GM10266 (cell line): Measurements from ENCODE around the gene POMT2.

ENCODE experiments used
- DNase-seq: peaks from one replicate; pipeline ENCODE4 v3.0.0; 2012; ENCODE audit errors: extremely low spot score
- TF ChIP-seq, protein P1 (sequence below): IDR thresholded peaks from 2 replicates; pipeline ENCODE4 v1.5.1; 2012; ENCODE audit warnings: mild to moderate bottlenecking, low read depth; ENCODE audit not compliant: control insufficient read depth, insufficient read depth; ENCODE audit errors: missing control alignments

POMT2 gene

DNA sequence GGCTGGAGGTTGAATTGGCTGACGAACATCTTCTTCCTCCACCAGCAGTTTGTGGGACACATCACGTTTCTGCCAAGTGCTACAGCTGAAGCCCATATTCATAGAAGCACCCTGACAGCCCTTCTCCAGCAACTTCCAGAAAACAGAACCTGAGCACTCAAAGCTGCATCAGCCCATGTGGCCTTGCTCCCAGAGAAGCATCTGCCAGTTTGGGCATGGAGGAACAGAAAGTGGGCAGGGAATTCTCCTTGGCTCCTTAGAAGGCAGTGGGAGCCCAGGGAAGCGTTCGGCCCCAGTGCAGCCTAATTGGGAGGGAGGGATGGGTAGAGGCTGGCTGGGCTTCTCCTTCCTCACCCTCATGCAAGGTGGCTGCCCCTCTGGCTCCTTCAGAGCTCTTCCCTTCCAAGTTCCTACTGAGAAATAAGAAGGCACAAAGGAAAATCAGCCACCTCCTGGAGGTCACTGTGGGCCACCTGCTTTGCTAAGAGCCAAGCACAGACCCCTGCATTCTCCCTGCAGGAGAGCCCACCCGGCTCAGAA, 45.6 kb downstream of the POMT2 start:
- DNase-seq, result no peak

GRCh38 chr14:77273796-77274195, 46.9 kb downstream of the POMT2 start:
- TF ChIP-seq, protein P1, sequence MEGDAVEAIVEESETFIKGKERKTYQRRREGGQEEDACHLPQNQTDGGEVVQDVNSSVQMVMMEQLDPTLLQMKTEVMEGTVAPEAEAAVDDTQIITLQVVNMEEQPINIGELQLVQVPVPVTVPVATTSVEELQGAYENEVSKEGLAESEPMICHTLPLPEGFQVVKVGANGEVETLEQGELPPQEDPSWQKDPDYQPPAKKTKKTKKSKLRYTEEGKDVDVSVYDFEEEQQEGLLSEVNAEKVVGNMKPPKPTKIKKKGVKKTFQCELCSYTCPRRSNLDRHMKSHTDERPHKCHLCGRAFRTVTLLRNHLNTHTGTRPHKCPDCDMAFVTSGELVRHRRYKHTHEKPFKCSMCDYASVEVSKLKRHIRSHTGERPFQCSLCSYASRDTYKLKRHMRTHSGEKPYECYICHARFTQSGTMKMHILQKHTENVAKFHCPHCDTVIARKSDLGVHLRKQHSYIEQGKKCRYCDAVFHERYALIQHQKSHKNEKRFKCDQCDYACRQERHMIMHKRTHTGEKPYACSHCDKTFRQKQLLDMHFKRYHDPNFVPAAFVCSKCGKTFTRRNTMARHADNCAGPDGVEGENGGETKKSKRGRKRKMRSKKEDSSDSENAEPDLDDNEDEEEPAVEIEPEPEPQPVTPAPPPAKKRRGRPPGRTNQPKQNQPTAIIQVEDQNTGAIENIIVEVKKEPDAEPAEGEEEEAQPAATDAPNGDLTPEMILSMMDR, result no peak
- DNase-seq, result no peak

More for the DNA sequence above, 45.6 kb downstream of the POMT2 start:
- TF ChIP-seq, protein P1, result no peak

- TF ChIP-seq, protein P1, result no peak
- DNase-seq, result no peak
These were observed 48.4 kb downstream of the POMT2 start for GRCh38 chr14:77272261-77272660.

- no peak for DNase-seq
- TF ChIP-seq, protein P1, result no peak
These were observed 49.5 kb downstream of the POMT2 start, which contains the start of gene NGB for GRCh38 chr14:77271113-77271710. TSS of gene NGB (minus strand) at chr14:77271206. CDS start at chr14:77270937, 269 bp downstream.

- DNase-seq, result no peak
These were observed 50.1 kb downstream of the POMT2 start for GRCh38 chr14:77270361-77271112.

DNA sequence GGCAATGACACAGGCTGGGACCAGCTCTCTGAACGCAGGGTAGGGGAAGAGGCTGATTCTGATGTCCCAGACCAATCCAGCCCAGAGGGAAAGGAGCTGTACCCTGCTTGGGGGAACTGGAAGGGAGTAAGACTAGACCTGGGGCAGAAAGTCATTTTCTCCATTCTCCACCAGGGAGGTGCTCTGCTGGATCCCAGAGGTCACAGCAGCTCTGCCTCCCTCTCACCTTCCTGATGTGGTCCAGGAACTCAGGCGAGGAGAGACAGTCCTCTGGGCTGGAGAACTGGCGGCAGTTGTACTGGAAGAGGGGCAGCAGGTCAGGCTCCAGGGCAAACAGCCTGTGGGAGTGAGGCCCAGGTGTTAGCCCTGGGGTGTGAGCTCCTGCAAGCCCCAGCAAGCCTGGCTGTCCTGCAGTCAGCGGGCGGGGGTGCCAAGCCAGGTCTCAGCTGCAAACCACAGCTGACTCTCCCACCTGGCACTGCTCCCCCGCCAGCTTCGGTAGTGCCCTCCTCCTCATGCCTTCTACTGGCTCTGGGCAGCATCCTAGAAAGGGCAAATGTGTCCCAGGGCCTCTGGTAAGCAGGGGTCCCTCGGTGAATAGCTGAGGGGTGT, 51.6 kb downstream of the POMT2 start:
- DNase-seq, result no peak

More at GRCh38 chr14:77270361-77271112, 50.1 kb downstream of the POMT2 start:
- TF ChIP-seq, protein P1, result no peak

More for the DNA sequence above, 51.6 kb downstream of the POMT2 start:
- TF ChIP-seq, protein P1, result no peak
